ENCODE measurements around the gene SYCP2.

GRCh38 chr20:59935457-59936185, 2.2 kb upstream of the SYCP2 start:
- TF ChIP-seq CTCF (IDR thresholded peaks at IDR 0.05; ENCODE audit: insufficient read depth, low read length, poor library complexity, severe bottlenecking) (no peak), EZH2phosphoT487 (conservative IDR thresholded peaks at IDR 0.05; ENCODE audit: low read length) (no peak)

Data from SU-DHL-6 (cell line).